Suprapubic skin (tissue), 4 donors: Measurements from ENCODE around the gene KIAA0513. TPM values are rescaled to one million over a fixed set of nuclear protein-coding genes. Genes with fewer than 3 reads are reported as not detected.

Experiments
- DNase-seq, 2 donors: peaks; one replicate each; pipeline ENCODE4 v3.0.0-alpha.2; 2019; ENCODE audit warnings: low spot score in 2 of 2
- H3K27ac ChIP-seq: fragments of 200-600 bp; sonication (generic); one replicate; pipeline ENCODE4 v1.5.1; 2019
- H3K27me3 ChIP-seq: fragments of 200-600 bp; sonication (generic); one replicate; pipeline ENCODE4 v1.5.1; 2019
- H3K36me3 ChIP-seq: fragments of 200-600 bp; sonication (generic); one replicate; pipeline ENCODE4 v1.5.1; 2019
- H3K4me1 ChIP-seq: fragments of 200-600 bp; sonication (generic); one replicate; pipeline ENCODE4 v1.5.1; 2019
- H3K4me3 ChIP-seq: fragments of 200-600 bp; sonication (generic); one replicate; pipeline ENCODE4 v1.5.1; 2019; ENCODE audit warnings: mild to moderate bottlenecking
- H3K9me3 ChIP-seq: fragments of 200-600 bp; sonication (generic); one replicate; pipeline ENCODE4 v1.5.1; 2019
- EP300 ChIP-seq: sonication (generic); formaldehyde crosslinking; IDR thresholded peaks from one replicate; pipeline ENCODE4 v1.6.1; 2017; ENCODE audit warnings: antibody characterized with exemption
- POLR2A ChIP-seq, 2 donors: fragments of 450-650 bp; IDR thresholded peaks; one replicate each; pipeline ENCODE4 v1.6.1; 2017; ENCODE audit warnings: antibody characterized with exemption in 2 of 2, mild to moderate bottlenecking in 2 of 2, moderate library complexity in 2 of 2
- POLR2AphosphoS5 ChIP-seq, 3 donors: sonication (generic); formaldehyde crosslinking; IDR thresholded peaks; one replicate each; pipeline ENCODE4 v1.6.1; 2017; ENCODE audit warnings: antibody characterized with exemption in 3 of 3
- WGBS: methylation state at CpG from one replicate; pipeline ENCODE4 v1.1.5; 2018; 5-methylcytosine and 5-hydroxymethylcytosine counted together
- total RNA-seq, 4 donors: library from RNA; depleted of rRNA; stranded (reverse); fragments of >200 nt; gene quantifications; one replicate each; pipeline ENCODE4 v1.1.0, GENCODE V29; 2016
- TF ChIP-seq, protein P1 (sequence below), 2 donors: fragments of 200-600 bp in 1 of 2; fragments of 450-650 bp in 1 of 2; sonication (generic) in 1 of 2; IDR thresholded peaks; one replicate each; pipeline ENCODE4 v1.5.1; 2016 to 2019; ENCODE audit warnings: antibody characterized with exemption in 2 of 2, mild to moderate bottlenecking in 1 of 2, moderate library complexity in 1 of 2

The KIAA0513 gene
- total RNA-seq, 4 donors from 2014 or later, result 23.7 to 32.3 (median 26.6) TPM

- Histone ChIP-seq H3K27me3 (no peaks in the 10 kb centered on the region), H3K4me3 (no peak overlapping the region), H3K9me3 (no peaks in the 10 kb centered on the region), H3K27ac (no peak overlapping the region), H3K36me3 (no peaks in the 10 kb centered on the region), H3K4me1 (peaks cover 20% of the 10 kb centered on the region)
- TF ChIP-seq POLR2AphosphoS5 (IDR thresholded peaks at IDR 0.05), result no peak
- no peak for TF ChIP-seq EP300
- TF ChIP-seq POLR2A (IDR thresholded peaks at IDR 0.05), result no peak
- TF ChIP-seq, protein P1, sequence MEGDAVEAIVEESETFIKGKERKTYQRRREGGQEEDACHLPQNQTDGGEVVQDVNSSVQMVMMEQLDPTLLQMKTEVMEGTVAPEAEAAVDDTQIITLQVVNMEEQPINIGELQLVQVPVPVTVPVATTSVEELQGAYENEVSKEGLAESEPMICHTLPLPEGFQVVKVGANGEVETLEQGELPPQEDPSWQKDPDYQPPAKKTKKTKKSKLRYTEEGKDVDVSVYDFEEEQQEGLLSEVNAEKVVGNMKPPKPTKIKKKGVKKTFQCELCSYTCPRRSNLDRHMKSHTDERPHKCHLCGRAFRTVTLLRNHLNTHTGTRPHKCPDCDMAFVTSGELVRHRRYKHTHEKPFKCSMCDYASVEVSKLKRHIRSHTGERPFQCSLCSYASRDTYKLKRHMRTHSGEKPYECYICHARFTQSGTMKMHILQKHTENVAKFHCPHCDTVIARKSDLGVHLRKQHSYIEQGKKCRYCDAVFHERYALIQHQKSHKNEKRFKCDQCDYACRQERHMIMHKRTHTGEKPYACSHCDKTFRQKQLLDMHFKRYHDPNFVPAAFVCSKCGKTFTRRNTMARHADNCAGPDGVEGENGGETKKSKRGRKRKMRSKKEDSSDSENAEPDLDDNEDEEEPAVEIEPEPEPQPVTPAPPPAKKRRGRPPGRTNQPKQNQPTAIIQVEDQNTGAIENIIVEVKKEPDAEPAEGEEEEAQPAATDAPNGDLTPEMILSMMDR (IDR thresholded peaks at IDR 0.05), result no peak
- WGBS, result 90% methylated on average over 9 of the region's 9 CpGs
- no peak for DNase-seq
These were observed 29.8 kb downstream of the KIAA0513 start for GRCh38 chr16:85057212-85057889.

DNA sequence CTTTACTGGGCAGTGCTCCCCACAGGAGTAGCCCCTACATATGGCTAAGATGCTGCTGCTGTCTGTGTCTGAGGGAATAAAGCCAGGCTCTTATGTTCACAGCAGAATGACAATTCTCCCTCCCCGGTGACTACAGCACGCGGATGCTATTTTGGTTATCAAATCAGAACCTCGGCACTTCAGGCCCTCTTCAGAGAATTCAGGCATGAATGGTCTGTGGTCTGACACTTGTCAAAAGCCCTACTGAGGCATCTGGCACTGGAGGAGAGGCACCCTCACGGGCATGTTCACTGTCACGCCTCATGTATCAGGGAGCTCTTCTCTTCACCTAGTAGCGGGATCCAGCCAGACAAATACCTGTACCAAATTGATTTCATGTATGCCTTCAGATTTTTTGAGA, 30.4 kb downstream of the KIAA0513 start:
- H3K27me3 ChIP-seq, result no peaks in the 10 kb centered on the region
- 97% methylated on average over 7 of the region's 7 CpGs for WGBS
- TF ChIP-seq EP300 (no peak), POLR2A (IDR thresholded peaks at IDR 0.05) (no peak), POLR2AphosphoS5 (IDR thresholded peaks at IDR 0.05) (no peak)
- TF ChIP-seq, protein P1 (IDR thresholded peaks at IDR 0.05), result no peak
- no peak overlapping the region for H3K4me3 ChIP-seq
- peaks cover 20% of the 10 kb centered on the region for H3K4me1 ChIP-seq
- no peak for DNase-seq
- H3K36me3 ChIP-seq, result no peaks in the 10 kb centered on the region
- H3K9me3 ChIP-seq, result no peaks in the 10 kb centered on the region
- H3K27ac ChIP-seq, result no peak overlapping the region

- 94% methylated on average over 4 of the region's 4 CpGs for WGBS
- no peaks in the 10 kb centered on the region for H3K36me3 ChIP-seq
These were observed 31.3 kb downstream of the KIAA0513 start for GRCh38 chr16:85058909-85059308.

GRCh38 chr16:85061566-85061965, 34.0 kb downstream of the KIAA0513 start:
- 91% methylated on average over 4 of the region's 8 CpGs for WGBS
- H3K9me3 ChIP-seq, result no peaks in the 10 kb centered on the region
- DNase-seq, result no peak
- H3K36me3 ChIP-seq, result no peaks in the 10 kb centered on the region
- no peak overlapping the region for H3K4me3 ChIP-seq
- H3K4me1 ChIP-seq, result peaks cover under 1% of the 10 kb centered on the region
- H3K27ac ChIP-seq, result no peak overlapping the region
- H3K27me3 ChIP-seq, result no peaks in the 10 kb centered on the region
- TF ChIP-seq POLR2AphosphoS5 (IDR thresholded peaks at IDR 0.05) (no peak), EP300 (no peak), POLR2A (IDR thresholded peaks at IDR 0.05) (no peak)
- TF ChIP-seq, protein P1 (IDR thresholded peaks at IDR 0.05), result no peak

More at GRCh38 chr16:85058909-85059308, 31.3 kb downstream of the KIAA0513 start:
- Histone ChIP-seq H3K4me1 (peaks cover 20% of the 10 kb centered on the region), H3K9me3 (no peaks in the 10 kb centered on the region), H3K27ac (no peak overlapping the region), H3K27me3 (no peaks in the 10 kb centered on the region), H3K4me3 (no peak overlapping the region)
- no peak for DNase-seq
- TF ChIP-seq, protein P1 (IDR thresholded peaks at IDR 0.05), result no peak
- TF ChIP-seq POLR2A (IDR thresholded peaks at IDR 0.05) (no peak), POLR2AphosphoS5 (IDR thresholded peaks at IDR 0.05) (no peak), EP300 (no peak)

DNA sequence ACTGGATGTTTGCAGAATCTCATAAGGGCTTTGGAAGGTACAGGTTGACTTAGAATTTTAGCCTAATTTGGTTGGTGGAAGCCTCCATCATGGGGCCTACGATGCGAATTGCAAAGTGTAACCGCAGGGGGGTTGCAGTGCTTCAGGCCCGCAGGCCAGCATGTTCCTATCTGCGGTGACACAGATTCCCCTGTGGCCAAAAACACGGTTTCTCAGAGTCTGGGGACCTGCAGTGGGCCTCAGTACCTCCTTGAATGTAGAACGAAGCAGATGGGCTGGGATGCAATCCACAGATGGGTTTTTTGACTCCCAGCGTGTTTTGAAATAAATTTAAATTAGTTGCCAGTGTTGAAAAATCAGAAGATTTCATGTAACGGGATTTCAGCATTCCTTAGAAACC, 34.7 kb downstream of the KIAA0513 start:
- no peak overlapping the region for H3K4me3 ChIP-seq
- DNase-seq, result no peak
- H3K9me3 ChIP-seq, result no peaks in the 10 kb centered on the region
- peaks cover 6% of the 10 kb centered on the region for H3K36me3 ChIP-seq
- 95% methylated on average over 9 of the region's 9 CpGs for WGBS
- H3K27ac ChIP-seq, result no peak overlapping the region
- TF ChIP-seq EP300 (no peak), POLR2AphosphoS5 (IDR thresholded peaks at IDR 0.05) (no peak), POLR2A (IDR thresholded peaks at IDR 0.05) (no peak)
- TF ChIP-seq, protein P1 (IDR thresholded peaks at IDR 0.05), result no peak
- H3K4me1 ChIP-seq, result no peaks in the 10 kb centered on the region
- H3K27me3 ChIP-seq, result no peaks in the 10 kb centered on the region
